BJ (cell line): ENCODE data around the gene TOMM20. TPM values are rescaled to one million over a fixed set of nuclear protein-coding genes. Genes with fewer than 3 reads are reported as not detected.

Source experiments
- CTCF ChIA-PET: fragments of 350-600 bp; formaldehyde crosslinking; extraction: SDS; loops from one replicate; lab custom pipeline; 2021; ENCODE audit warnings: antibody characterized with exemption, inconsistent platforms; lab: Yijun Ruan, JAX
- POLR2A ChIA-PET: fragments of 300-600 bp; sonication (Branson Sonifier 250); formaldehyde crosslinking; extraction: SDS; loops from one replicate; lab custom pipeline; 2021; ENCODE audit warnings: antibody characterized with exemption; lab: Charles Lee
- DNase-seq: peaks from one replicate; pipeline ENCODE4 v3.0.0-alpha.2; 2011; ENCODE audit warnings: low read depth
- H3K27me3 ChIP-seq: 2 replicates; pipeline ENCODE4 v1.6.0; 2011; ENCODE audit warnings: low read length; ENCODE audit not compliant: control insufficient read depth, insufficient read depth
- H3K36me3 ChIP-seq: 2 replicates; pipeline ENCODE4 v1.5.1; 2011; ENCODE audit warnings: low read length; ENCODE audit not compliant: control insufficient read depth, insufficient read depth
- H3K4me3 ChIP-seq: 2 replicates; pipeline ENCODE4 v1.5.1; 2011; ENCODE audit warnings: low read depth, mild to moderate bottlenecking, control low read depth, low read length
- CTCF ChIP-seq: IDR thresholded peaks from 2 replicates; pipeline ENCODE4 v1.5.1; 2011; ENCODE audit warnings: low read depth, mild to moderate bottlenecking, control low read depth, inconsistent platforms, low read length, moderate library complexity; ENCODE audit not compliant: insufficient read depth
- polyA plus RNA-seq: library from polyadenylated mRNA; depleted of rRNA; stranded (reverse); fragments of >200 nt; gene quantifications from 2 replicates; pipeline ENCODE4 v1.2.3, GENCODE V29; 2011

TOMM20 gene
- polyA plus RNA-seq, 1 experiment: 56.8 TPM

- H3K4me3 ChIP-seq: no peak overlapping the region
- H3K27me3 ChIP-seq: no peaks in the 10 kb centered on the region
- TF ChIP-seq CTCF: no peak
- ChIA-PET CTCF (interaction anchor here (1.0 to 1.2 kb wide), 3 partner anchors 89 to 580 kb away, joined by 3 read pairs; no protein-coding TSS in a partner anchor), POLR2A (interaction anchor here (0.5 kb wide), 1 partner anchor 356 kb away, joined by 3 read pairs; no protein-coding TSS in a partner anchor)
- no peak for DNase-seq
- H3K36me3 ChIP-seq: no peaks in the 10 kb centered on the region
Measured at GRCh38 chr1:235079443-235080296, 49.0 kb downstream of the TOMM20 start.

- POLR2A ChIA-PET: interaction anchor here (0.5 kb wide), 1 partner anchor 355 kb away, joined by 3 read pairs; no protein-coding TSS in a partner anchor
Measured at GRCh38 chr1:235078480-235079381, 49.9 kb downstream of the TOMM20 start.

DNA sequence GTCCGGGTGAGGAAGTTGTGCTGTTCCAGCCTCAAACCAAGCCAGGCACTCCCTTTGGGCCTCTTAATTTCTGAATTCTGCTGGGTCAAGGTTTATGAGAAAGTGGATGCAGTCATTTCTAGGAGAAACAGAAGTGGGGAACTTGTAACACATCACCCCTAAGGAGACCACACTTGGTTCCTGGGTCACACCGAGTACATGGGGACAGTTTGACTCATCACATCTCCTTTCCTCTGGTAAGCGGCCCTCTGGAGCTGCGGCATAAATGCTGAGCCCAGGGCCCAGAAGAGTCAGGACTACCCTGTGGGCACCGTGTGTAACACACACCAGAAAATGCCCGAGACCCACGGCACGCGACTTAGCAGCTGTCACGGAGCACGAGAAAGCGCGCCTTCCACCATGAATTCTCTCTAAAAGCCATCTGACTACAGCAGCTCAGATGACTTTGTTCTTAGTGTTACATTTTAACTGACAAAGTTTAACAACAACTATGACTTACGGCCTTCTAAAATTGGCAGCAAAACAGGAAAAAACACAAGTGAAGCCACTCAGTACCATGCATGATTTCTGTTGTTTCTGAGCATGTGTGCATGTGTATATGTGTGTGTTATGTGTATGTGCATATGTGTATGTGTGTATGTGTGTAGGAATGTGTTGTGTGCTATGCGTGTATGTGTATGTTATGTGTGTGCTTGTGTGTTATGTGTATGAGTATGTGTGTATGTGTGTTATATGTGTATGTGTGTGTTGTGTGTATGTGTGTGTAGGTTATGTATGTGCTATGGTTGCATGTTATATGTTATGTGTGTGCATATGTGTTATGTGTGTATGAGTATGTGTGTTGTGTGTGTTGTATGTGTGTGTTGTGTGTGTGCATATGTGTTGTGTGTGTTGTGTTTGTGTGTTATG lies 50.8 kb downstream of the TOMM20 start:
- TF ChIP-seq CTCF: no peak
- CTCF ChIA-PET: interaction anchor here (1.0 kb wide), 1 partner anchor 101 kb away, joined by 3 read pairs; no protein-coding TSS in a partner anchor
- POLR2A ChIA-PET: no interaction called here
- Histone ChIP-seq H3K27me3 (no peaks in the 10 kb centered on the region), H3K36me3 (no peaks in the 10 kb centered on the region), H3K4me3 (no peak overlapping the region)
- DNase-seq: no peak

More at GRCh38 chr1:235078480-235079381, 49.9 kb downstream of the TOMM20 start:
- no peaks in the 10 kb centered on the region for H3K27me3 ChIP-seq
- H3K36me3 ChIP-seq: no peaks in the 10 kb centered on the region
- DNase-seq: no peak
- H3K4me3 ChIP-seq: no peak overlapping the region
- TF ChIP-seq CTCF: no peak
- CTCF ChIA-PET: interaction anchor here (1.0 kb wide), 2 partner anchors 481 to 579 kb away, joined by 3 read pairs; no protein-coding TSS in a partner anchor

DNA sequence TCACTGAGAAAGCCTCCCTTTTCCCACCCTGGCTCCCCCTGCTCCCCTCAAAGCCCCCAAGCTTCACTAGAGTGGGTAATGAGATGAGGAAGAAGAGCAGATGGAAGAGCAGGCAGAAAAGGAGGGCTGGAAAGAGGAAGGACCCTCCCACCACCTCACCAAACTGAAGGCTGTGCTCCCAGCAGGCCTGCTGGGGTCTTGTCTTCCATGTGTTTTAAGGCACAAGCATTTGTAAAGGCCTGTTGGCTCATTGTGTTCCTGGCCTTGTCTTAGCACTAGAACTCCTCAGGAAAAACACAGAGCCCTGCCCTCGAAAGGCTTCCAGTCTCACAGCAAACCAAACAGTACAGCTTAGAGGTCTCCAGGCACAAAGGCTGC lies 51.5 kb downstream of the TOMM20 start:
- ChIA-PET POLR2A (no interaction called here), CTCF (interaction anchor here (1.0 kb wide), 1 partner anchor 100 kb away, joined by 3 read pairs; no protein-coding TSS in a partner anchor)
- DNase-seq: no peak
- TF ChIP-seq CTCF: no peak
- H3K36me3 ChIP-seq: no peaks in the 10 kb centered on the region
- H3K4me3 ChIP-seq: no peak overlapping the region
- no peaks in the 10 kb centered on the region for H3K27me3 ChIP-seq
